LHCN-M2 (cell line): ENCODE results near the gene BRICD5. TPM values are rescaled to one million over a fixed set of nuclear protein-coding genes. Genes with fewer than 3 reads are reported as not detected.
"Not testable (repeated sequence)": the region's sequence is repeated elsewhere in the genome, so short reads cannot be mapped to it uniquely, and the experiment has no call there.

Experiments
- DNase-seq: peaks from one replicate; pipeline ENCODE4 v3.0.0-alpha.2; 2012; ENCODE audit warnings: low read depth
- total RNA-seq: library from RNA; depleted of rRNA; stranded (reverse); fragments of >200 nt; gene quantifications from 2 replicates; pipeline ENCODE4 v1.2.3, GENCODE V29; 2014

Gene BRICD5
- total RNA-seq, 1 experiment from 2014 or later, result 4.4 TPM

GRCh38 chr16:2223221-2223941 lies 12.7 kb upstream of the BRICD5 start, which contains the start of gene E4F1:
E4F1 (plus strand) TSS chr16:2223591; CDS start chr16:2223614, 23 bp downstream.
- peak; percentile 99 for DNase-seq

GRCh38 chr16:2216330-2216729 lies 5.7 kb upstream of the BRICD5 start:
- no peak for DNase-seq

- DNase-seq, result no peak
These were observed 4.0 kb upstream of the BRICD5 start, which contains the start of gene PGP for GRCh38 chr16:2214719-2214968. PGP (minus strand) TSS chr16:2214840; CDS start chr16:2214777, 63 bp downstream.

GRCh38 chr16:2213817-2214718 lies 3.4 kb upstream of the BRICD5 start:
- no peak for DNase-seq

- no peak for DNase-seq
These were observed 2.0 kb upstream of the BRICD5 start for GRCh38 chr16:2212362-2213324.

- DNase-seq, result no peak
These were observed 1.3 kb upstream of the BRICD5 start for GRCh38 chr16:2211923-2212347.

- DNase-seq, result no peak
These were observed 692 bp downstream of the BRICD5 start for GRCh38 chr16:2210009-2210332.

GRCh38 chr16:2209258-2210008 lies 1.2 kb downstream of the BRICD5 start:
- DNase-seq, result no peak

- DNase-seq, result no peak
These were observed 1.9 kb downstream of the BRICD5 start for GRCh38 chr16:2208772-2209171.

- DNase-seq, result no peak
These were observed 2.4 kb downstream of the BRICD5 start for GRCh38 chr16:2208308-2208707.

- DNase-seq, result no peak
These were observed 2.8 kb downstream of the BRICD5 start for GRCh38 chr16:2207872-2208271.

GRCh38 chr16:2206780-2207433 lies 3.8 kb downstream of the BRICD5 start:
- no peak for DNase-seq

- DNase-seq, result no peak
These were observed 4.3 kb downstream of the BRICD5 start for GRCh38 chr16:2206420-2206779.

GRCh38 chr16:2205967-2206313 lies 4.7 kb downstream of the BRICD5 start:
- no peak for DNase-seq

GRCh38 chr16:2205104-2205966 lies 5.3 kb downstream of the BRICD5 start, which contains the start of gene MLST8:
MLST8 (plus strand) TSS chr16:2205454; CDS start chr16:2206086, 632 bp downstream.
- peak; percentile 77 for DNase-seq

- no peak for DNase-seq
These were observed 6.1 kb downstream of the BRICD5 start for GRCh38 chr16:2204416-2205103.

- DNase-seq, result not testable (repeated sequence)
These were observed 7.5 kb downstream of the BRICD5 start for GRCh38 chr16:2203119-2203688.

- DNase-seq, result no peak
These were observed 10.3 kb downstream of the BRICD5 start for GRCh38 chr16:2200313-2200712.
